GM18909 (cell line): Measurements from ENCODE around the gene IL1RAPL2.

Experiments used
- ATAC-seq: cut with Tn5 transposase; IDR thresholded peaks from one replicate; pipeline ENCODE4 v1.9.1; 2021; ENCODE audit warnings: mild to moderate bottlenecking; ENCODE audit not compliant: unreplicated experiment, poor library complexity

Gene IL1RAPL2

DNA sequence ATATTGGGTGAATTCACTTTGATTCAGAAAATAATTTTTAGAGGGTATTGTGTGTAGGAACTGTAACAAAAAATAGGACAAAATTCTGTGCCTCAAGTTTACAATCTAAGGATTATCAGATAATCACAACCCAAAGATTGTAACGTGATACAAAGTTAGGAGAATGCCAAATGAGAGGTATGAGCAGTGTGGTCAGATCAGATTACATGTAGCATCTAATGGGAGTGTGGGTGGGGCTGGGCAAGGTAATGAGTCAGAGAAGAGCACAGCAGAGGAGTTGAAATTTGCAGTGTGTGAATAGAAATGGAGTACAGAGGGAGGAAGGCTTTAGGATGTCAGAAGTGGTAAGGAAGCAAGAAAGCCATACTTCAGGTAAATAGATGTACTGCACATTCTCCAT is 757.9 kb downstream of the IL1RAPL2 start:
- no peak for ATAC-seq

GRCh38 chrX:105328773-105329172 is 762.8 kb downstream of the IL1RAPL2 start:
- no peak for ATAC-seq

- ATAC-seq = no peak
These were observed 765.2 kb downstream of the IL1RAPL2 start for GRCh38 chrX:105331244-105331643.

GRCh38 chrX:105347373-105347772 is 781.4 kb downstream of the IL1RAPL2 start:
- no peak for ATAC-seq

DNA sequence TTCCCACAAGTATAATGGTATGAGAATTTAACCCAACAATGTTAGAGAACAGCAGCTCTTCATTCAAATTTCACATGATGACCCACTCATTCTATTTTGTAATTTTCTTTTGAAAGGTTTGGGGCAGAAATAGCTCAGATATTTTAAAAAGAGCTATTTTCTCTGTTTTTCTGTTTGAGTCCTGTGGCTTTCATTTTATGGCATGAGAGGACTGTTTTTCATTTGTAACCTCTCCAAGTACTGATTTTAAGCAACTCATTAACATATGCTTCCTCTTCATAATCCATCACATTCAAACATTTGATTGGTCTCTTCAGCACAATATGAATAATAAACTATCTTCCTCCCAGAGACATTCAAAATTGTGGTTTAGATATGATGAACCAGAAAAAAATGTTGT is 783.5 kb downstream of the IL1RAPL2 start:
- no peak for ATAC-seq

DNA sequence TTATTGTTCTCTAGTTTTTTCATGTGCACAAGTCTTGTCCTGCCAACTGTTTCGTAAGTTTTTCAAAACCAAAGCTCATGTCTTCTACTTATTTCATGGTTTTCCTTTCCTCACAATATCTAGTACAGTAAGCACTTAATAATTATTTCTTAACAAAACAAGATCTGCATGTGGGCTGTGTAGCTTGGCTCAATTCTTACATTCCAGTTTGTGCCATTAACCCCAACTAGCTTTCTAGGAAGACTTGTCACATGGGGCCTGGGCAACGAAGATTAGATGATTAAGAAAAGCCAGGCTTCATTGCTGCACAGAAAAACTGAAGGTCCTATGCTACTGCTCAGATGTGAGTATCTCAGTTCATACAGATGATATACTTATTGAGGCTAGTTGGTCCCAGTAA is 809.8 kb downstream of the IL1RAPL2 start:
- no peak for ATAC-seq

- ATAC-seq = no peak
These were observed 858.7 kb downstream of the IL1RAPL2 start for GRCh38 chrX:105424729-105425128.

- no peak for ATAC-seq
These were observed 885.4 kb downstream of the IL1RAPL2 start for GRCh38 chrX:105451401-105451800.

GRCh38 chrX:105458846-105459245 is 892.8 kb downstream of the IL1RAPL2 start:
- ATAC-seq = no peak

GRCh38 chrX:105460376-105460775 is 894.4 kb downstream of the IL1RAPL2 start:
- ATAC-seq = no peak

DNA sequence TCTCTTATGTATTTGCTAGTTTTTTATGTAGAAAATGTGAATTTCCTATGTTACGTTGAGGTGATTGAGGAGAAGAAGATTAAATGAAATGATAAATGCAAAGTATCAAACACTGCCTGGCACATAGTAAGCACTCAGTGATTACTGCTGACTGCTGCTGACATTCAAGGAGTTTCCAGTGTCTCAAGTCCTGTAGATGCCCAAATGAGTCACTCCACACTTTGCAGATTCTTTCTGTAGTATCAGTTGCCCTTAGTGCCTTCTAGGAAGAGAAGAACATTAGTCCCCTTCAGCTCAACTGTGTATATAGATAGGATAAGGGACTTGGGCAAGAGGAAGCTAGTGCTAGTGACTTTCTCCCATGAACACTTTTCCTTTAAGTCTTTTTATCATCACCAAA is 895.0 kb downstream of the IL1RAPL2 start:
- ATAC-seq = no peak

- no peak for ATAC-seq
These were observed 896.2 kb downstream of the IL1RAPL2 start for GRCh38 chrX:105462186-105462585.

GRCh38 chrX:105463473-105463872 is 897.5 kb downstream of the IL1RAPL2 start:
- ATAC-seq = no peak

DNA sequence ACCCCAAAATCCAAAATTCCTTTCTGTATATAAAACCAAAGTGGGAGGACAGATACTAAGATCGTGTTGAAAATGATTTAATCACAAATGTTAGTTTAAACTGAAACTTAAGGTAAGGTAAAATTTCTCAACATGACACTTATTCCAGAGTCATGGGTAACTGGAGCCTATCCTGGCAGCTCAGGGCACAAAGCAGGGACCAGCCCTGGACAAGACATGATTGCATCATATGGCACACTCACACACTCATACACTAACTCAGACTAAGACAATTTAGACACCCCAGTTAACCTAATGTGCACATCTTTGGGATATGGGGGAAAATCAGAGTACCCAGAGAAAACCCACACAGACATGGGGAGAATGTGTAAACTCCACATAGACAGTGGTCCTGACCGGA is 898.6 kb downstream of the IL1RAPL2 start:
- no peak for ATAC-seq

DNA sequence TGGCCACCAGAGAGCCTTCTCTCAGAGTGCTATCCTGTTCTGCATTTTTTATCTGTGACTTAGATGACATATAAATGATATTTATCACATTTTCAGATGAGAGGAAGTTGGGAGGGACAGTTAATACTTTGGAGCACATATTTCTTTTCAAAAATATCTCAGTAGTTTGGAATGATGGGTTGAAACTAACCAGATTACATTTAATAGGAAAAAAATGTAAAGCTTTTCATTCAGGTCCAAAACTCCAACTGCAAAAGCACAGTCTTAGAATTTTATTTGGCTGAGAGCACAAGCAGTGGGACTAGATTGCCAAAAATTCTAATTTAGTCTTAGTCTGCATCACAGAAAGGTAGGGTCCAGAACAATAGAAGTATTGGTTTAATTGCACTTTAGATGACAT is 902.7 kb downstream of the IL1RAPL2 start:
- no peak for ATAC-seq

DNA sequence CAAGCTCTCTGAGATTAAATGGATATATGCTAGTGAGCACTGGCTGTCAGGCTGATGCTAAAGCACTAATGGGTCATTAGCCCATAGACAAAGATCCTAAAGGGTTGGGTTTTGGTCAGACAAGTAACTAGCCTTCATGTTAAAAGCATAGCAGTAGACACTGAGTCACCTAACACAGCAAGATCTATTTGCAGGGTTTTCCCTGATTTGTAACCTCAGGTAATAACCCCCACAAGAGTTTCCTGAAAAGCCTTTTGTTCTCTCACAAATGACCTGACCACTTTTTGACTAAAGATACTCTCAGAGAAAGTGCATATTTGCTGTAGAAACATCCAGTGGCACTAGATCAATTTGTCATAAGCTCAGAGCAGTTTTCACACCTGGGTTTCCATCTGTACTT is 905.6 kb downstream of the IL1RAPL2 start:
- ATAC-seq = no peak

GRCh38 chrX:105475801-105476200 is 909.8 kb downstream of the IL1RAPL2 start:
- no peak for ATAC-seq

- no peak for ATAC-seq
These were observed 911.4 kb downstream of the IL1RAPL2 start for GRCh38 chrX:105477351-105477750.

GRCh38 chrX:105480646-105481310 is 914.8 kb downstream of the IL1RAPL2 start:
- no peak for ATAC-seq

- ATAC-seq = no peak
These were observed 917.0 kb downstream of the IL1RAPL2 start for GRCh38 chrX:105483011-105483410.

- no peak for ATAC-seq
These were observed 922.7 kb downstream of the IL1RAPL2 start for GRCh38 chrX:105488716-105489115.

DNA sequence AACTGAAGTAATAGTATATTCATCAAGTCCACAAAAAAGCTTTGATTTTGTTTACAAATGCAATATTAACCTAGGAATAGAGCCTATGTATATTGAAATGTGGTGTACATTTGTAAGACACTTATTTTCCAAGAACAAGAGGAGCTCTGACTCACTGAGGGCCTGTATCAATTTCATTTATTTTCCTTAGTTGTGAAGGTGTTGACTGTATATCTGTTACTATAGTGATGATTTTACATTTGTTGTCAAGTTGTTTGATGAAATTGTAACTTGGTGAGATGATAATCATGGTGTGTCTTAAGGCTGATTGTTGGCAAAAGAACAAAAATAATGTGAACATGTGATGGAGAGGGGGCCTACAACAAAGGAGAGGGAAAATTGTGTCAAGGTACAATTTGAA is 929.4 kb downstream of the IL1RAPL2 start:
- ATAC-seq = no peak

GRCh38 chrX:105502336-105502735 is 936.3 kb downstream of the IL1RAPL2 start:
- ATAC-seq = no peak
